ENCODE measurements around the gene PMPCA.

PMPCA gene

DNA sequence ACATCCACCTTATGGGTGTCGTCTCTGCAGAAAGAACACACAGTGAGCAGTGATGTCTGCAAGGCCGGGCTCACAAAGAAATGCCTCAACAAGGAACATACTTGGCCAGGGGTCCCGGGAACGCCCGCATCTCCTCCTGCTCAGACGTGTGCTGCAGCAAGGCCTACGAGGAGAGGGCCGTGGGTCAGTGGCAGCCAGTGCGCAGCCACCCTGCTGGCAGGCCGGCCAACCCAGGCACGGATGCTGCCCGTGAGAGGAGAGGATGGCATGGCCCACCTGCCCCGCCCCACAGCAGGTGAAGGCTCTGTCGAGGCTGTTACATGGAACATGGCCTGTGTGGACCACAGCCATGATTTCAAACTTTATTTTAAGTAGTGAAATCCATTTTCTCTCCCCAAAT lies 53.1 kb downstream of the PMPCA start:
- DNase-seq = no peak

DNA sequence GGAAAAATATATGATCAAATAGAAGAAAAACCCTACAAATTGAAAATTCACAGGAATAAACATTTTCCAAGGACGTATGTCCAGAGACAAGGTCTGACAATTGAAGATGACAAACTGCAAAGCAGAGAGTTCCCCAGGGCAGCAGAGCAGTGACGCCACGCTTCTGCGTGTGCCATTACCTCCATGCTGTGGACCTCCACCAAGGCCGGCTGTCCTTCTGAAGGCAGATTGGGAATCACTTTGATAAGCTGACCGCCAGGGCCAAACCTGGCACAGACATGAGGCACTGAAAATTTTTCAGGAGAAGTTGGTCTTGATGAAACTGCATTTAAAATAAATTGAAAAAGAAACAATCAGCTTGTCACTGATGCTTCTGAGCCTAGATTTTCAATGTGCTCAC lies 53.8 kb downstream of the PMPCA start:
- DNase-seq = no peak

DNA sequence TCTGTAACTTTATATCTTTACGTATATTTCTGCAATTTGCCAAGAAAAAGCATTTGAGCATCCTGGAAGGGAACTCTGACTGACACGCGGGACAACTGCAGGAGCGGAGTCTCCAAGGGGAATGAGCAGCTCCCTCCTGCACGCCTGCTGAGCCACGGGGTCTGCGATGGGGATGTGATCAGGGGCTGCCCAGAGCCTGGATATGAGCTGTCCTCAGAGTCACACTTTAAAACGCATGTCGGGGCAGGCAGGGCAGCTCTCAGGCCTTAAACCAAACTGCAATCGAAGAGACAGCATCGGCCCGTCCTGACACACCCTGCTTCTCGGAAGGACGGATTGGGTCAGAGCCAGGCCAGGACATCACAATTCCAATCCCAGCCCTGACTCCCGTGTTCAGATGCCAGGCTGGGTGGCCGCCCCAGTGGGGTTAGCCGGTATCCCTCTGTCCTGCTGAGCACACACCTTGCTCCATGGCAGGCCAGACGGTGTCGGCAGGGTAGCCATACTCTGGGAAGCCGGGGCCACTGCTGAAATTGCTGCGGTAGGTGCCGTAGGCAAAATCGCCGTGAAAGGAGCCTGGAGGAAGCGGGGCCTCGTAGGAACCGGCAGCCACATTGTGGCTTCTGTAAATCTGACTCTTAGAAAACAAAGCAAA lies 55.2 kb downstream of the PMPCA start:
- no peak for DNase-seq

DNA sequence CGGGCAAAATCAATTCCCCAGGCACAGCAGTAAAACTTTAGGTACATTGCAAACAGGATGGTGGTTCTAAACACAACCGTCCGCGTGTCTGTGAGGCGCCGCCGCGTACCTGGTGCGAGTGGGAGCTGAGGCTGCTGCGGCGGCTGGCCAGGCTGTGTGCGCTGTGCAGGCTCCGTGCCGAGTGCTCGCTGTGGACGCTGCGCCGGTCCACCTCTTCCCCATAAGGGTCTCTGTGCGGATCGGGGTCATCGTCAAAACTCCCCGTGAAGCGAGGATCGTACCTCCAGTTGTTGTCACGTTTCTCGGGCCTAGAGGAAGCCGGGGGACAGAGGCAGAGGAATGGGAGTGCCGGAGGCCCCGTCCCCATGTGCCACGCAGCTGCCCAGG lies 55.7 kb downstream of the PMPCA start:
- no peak for DNase-seq

DNA sequence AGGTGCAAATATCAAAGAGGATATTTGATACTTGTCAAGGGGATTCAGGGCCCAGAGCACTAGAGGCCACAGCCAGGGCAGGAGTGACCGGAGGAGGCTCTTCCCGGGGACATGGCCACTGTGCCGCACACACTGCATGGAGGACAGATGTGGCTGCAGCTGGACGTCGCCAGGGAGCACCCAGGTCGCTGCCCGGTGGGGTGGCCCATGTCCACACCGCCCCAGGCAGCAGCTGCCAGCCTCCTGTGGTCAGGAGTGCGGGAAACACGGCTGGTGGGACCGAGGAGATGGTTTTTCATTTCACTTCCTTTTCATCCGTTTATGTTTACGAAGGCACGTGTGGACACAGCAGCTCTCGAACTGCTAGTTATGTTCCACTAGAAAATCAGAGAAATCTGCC lies 57.3 kb downstream of the PMPCA start:
- no peak for DNase-seq

DNA sequence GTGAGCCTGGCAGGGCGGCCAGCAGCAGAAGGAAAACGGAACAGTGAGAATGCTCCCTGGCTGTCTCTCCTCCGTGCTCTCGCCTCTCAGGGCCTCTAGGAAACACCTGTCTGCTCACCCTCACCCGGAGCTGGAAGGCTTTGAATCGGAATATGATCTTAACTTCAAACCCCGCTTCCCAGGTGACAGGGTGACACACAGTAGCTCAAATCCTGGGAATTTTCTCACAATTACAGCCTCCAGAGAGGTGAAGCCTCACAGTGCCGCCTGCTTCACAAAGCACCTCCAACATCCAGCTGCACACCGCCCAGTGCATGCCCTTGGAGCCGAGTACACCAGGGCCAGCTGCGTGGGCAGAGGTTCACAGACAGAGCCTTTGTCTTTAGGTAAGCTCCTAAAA lies 59.9 kb downstream of the PMPCA start:
- no peak for DNase-seq

DNA sequence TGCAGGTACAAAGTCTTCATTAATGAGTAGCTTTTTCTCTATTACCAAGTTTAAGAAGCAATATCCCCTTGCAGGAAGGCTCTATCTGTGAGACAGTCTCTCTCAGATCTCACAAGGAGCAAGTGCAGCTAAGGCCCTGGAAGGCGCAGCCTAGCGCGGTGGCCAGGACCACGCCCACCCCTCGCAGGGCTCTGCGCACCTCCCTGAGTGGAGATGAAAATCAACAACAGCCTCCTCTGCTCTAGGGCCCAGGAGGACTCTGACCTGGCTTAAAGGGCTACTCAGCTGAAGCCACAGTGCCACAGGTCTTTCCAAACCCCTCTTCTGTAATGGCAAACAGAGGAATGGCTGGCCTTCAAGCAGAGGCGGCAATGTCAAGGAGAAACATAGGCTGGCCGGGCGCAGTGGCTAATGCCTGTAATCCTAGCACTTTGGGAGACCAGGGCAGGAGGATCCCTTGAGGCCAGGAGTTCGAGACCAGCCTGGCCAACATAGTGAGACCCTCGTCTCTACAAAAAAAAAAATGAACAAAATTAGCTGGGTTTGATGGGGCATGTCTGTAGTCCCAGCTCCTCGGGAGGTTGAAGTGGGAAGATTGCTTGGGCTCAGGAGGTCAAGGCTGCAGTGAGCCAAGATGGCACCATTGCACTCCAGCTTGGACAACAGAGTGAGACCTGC lies 60.5 kb downstream of the PMPCA start:
- DNase-seq = no peak

DNA sequence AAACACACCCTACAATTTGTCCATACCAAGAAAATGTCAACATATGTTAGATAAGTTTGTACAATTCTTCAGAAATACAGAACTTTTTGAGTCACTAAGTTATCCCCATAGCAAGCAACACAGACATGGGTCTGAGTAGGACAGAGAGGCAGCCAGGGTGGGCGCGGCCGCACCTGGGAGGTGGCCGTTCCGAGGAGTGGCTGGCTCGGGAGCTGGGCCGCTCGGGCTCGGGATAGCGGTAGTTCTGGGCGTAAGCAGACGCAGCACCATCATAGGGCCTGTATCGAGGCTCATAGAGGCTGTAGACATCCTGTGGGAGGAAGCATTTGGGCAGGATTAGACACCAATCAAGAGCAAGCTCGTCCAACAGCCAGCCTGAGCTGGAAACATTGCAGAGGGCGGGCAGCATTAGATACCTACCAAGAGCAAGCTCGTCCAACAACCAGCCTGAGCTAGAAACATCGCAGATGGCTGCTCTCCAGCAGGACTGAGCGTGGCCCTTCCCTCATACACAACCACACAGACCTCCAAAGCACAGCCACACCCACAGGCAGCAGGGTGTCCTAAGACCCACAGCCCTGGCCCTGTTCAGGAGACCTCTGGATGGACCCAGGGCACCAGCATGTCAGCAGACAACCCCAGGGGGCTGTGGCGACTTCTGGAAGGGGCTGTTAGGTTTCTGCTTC lies 61.5 kb downstream of the PMPCA start:
- DNase-seq = no peak

DNA sequence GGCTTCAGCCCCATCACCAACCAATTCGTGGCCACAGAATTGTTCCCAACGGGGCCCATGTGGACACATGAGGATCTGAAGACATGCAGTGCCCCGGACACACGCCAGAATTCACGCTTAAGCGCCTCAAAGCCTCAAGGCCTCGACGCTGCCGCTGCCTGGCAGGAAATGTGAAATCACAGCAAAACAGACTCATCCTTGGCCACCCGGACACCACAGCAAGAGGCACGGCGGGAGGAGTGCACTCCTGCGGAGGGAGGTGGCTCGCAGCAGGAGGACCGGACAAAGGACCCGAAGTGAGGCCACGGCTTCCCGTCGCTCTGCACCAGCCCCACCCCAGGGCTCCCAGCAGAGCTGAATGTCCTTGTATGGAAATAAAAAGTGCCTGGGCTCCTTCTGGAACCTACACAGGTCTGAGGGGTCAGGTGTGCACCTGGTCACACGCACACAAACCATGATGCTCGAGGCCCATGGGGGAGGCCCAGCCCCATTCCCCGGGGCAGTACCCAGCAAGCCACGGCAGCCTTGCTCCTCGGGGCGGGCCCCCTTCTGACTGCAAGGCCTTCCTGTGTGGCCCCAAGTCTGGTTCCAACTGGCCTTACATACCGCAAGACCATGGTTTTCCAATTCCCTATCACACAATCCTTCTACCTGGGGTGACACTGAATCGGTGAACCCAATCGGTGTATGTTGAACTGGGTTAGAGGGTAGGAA lies 62.3 kb downstream of the PMPCA start:
- DNase-seq = no peak

DNA sequence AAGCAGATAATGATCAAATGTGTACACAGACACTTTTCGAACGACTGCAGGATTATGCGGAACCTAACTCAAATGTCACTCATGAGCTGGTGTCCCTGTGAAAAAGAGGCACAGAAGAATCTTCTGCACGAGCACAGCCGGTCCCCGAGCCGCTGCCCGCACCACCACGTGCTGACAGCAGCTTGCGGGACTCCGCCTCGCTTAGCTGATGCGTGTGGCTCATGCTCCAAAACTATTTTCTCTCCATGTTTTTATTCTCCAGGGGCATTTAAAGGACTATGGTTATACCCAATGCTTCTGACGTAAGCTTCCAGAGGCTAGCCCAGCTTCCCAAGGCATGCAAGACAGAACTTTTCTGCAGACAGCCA lies 62.9 kb downstream of the PMPCA start:
- no peak for DNase-seq
